HG02610 (cell line): Measurements from ENCODE around the gene ZNF300.
"Not testable (repeated sequence)": the region's sequence is repeated elsewhere in the genome, so short reads cannot be mapped to it uniquely, and the experiment has no call there.

Experiments used
- ATAC-seq: cut with Tn5 transposase; IDR thresholded peaks from one replicate; pipeline ENCODE4 v1.9.1; 2021; ENCODE audit warnings: mild to moderate bottlenecking, moderate library complexity; ENCODE audit not compliant: unreplicated experiment

The ZNF300 gene

DNA sequence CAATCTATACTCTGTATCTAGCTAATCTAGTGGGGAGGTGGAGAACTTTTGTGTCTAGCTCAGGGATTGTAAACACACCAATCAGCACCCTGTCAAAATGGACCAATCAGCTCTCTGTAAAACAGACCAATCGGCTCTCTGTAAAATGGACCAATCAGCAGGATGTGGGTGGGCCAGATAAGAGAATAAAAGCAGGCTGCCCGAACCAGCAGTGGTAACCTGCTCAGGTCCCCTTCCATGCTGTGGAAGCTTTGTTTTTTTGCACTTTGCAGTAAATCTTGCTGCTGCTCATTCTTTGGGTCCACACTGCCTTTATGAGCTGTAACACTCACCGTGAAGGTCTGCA is 58.5 kb downstream of the ZNF300 start, which contains the start of gene IRGM:
Gene IRGM (plus strand): TSS at position 214 of the 346 bp plus-strand sequence. CDS start 1,603 bp downstream, outside the sequence.
- not testable (repeated sequence) for ATAC-seq

DNA sequence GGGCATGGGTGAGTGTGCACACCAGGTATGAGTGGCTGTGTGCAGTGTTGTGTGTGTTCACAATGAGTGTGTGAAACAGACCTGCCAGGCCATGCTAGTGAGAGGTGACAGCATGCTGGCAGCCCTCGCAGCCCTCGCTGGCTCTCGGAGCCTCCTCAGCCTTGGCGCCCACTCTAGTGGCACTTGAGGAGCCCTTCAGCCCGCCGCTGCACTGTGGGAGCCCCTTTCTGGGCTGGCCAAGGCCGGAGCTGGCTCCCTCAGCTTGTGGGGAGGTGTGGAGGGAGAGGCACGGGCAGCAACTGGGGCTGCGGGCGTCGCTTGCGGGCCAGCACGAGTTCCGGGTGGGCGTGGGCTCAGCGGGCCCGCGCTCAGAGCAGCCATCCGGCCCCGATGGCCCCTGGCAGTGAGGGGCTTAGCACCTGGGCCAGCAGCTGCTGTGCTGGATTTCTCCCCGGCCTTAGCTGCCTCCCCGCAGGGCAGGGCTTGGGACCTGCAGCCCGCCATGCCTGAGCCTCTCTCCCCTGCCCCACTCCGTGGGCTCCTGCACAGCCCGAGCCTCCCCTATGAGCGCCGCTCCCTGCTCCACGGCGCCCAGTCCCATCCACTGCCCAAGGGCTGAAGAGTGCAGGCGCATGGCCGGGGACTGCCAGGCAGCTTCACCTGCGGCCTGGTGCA is 59.5 kb downstream of the ZNF300 start:
- ATAC-seq = not testable (repeated sequence)
